HL-60 (cell line): ENCODE measurements around the gene NKD1.

Experiments used
- GABPA ChIP-seq: IDR thresholded peaks from 2 replicates; pipeline ENCODE4 v1.6.1; 2012; ENCODE audit warnings: low read depth
- POLR2AphosphoS5 ChIP-seq: IDR thresholded peaks from 2 replicates; pipeline ENCODE4 v1.6.1; 2012; ENCODE audit warnings: low read depth
- TF ChIP-seq, protein P1 (sequence below): IDR thresholded peaks from one replicate; pipeline ENCODE4 v1.5.1; 2011; ENCODE audit warnings: low read length, control low read depth, inconsistent platforms; ENCODE audit not compliant: insufficient read depth

DNA sequence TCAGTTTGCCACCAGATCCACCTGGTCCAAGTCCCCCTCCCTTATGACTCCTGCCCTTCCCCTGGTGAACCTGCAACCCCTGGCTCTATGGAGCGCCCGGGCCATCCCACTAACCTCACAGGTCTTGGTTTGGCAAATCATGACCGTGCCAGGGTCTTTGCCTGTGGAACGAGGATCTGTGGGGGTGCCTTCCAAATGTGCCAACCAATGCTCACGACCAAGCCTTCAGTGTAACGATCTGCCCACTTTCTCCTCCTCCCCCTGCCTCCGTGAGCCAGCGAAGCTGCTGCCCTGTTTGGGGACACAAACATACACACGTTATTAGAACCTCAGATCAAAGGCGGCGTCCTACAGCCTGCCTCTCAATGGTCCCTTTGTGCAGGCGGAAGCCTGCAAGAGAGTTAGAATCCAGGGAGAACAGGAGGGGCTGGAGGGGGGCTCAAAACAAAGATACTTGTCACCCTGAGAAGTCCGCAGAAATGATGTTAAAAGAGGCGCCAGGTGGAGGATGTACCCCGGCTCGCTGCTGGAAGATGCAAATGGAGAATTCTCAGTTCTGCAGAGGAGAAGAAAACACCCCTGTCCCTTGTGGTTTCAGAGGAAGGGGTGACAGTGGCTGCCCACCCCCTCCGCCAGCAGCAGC is 9.0 kb upstream of the NKD1 start:
- TF ChIP-seq, protein P1, sequence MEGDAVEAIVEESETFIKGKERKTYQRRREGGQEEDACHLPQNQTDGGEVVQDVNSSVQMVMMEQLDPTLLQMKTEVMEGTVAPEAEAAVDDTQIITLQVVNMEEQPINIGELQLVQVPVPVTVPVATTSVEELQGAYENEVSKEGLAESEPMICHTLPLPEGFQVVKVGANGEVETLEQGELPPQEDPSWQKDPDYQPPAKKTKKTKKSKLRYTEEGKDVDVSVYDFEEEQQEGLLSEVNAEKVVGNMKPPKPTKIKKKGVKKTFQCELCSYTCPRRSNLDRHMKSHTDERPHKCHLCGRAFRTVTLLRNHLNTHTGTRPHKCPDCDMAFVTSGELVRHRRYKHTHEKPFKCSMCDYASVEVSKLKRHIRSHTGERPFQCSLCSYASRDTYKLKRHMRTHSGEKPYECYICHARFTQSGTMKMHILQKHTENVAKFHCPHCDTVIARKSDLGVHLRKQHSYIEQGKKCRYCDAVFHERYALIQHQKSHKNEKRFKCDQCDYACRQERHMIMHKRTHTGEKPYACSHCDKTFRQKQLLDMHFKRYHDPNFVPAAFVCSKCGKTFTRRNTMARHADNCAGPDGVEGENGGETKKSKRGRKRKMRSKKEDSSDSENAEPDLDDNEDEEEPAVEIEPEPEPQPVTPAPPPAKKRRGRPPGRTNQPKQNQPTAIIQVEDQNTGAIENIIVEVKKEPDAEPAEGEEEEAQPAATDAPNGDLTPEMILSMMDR = no peak
- TF ChIP-seq POLR2AphosphoS5 (no peak), GABPA (no peak)
